Mesenchymal stem cell (in vitro differentiated cells and primary cell): ENCODE results near the gene DIPK2A.

Source experiments
- DNase-seq: peaks from one replicate; pipeline ENCODE4 v3.0.0-alpha.2; 2013
- H2AFZ ChIP-seq: one replicate; pipeline ENCODE4 v1.6.1; 2013; ENCODE audit warnings: low read depth, mild to moderate bottlenecking, control low read depth, inconsistent platforms, low read length, moderate library complexity
- H2AK5ac ChIP-seq: 2 replicates; pipeline ENCODE4 v1.6.1; 2013; ENCODE audit warnings: low read length, moderate library complexity, mild to moderate bottlenecking, inconsistent platforms; ENCODE audit not compliant: severe bottlenecking
- H2BK120ac ChIP-seq: one replicate; pipeline ENCODE4 v1.6.1; 2013; ENCODE audit warnings: low read depth, mild to moderate bottlenecking, inconsistent platforms, low read length, moderate library complexity
- H2BK12ac ChIP-seq, 2 experiments: one replicate each; pipeline ENCODE4 v1.6.1; 2013; ENCODE audit warnings: inconsistent platforms in 2 of 2, low read length in 2 of 2, mild to moderate bottlenecking in 2 of 2, moderate library complexity in 2 of 2, control low read depth in 1 of 2
- H2BK15ac ChIP-seq: one replicate; pipeline ENCODE4 v1.6.1; 2013; ENCODE audit warnings: mild to moderate bottlenecking, low read depth, inconsistent platforms; ENCODE audit not compliant: poor library complexity, severe bottlenecking
- H2BK5ac ChIP-seq: 2 replicates; pipeline ENCODE4 v1.6.1; 2013; ENCODE audit warnings: low read depth, mild to moderate bottlenecking, low read length, control low read depth, inconsistent platforms; ENCODE audit not compliant: poor library complexity, severe bottlenecking
- H3K14ac ChIP-seq, 2 experiments: one replicate each; pipeline ENCODE4 v1.6.1; 2013; ENCODE audit warnings: inconsistent platforms in 2 of 2, low read length in 2 of 2, control low read depth in 1 of 2, mild to moderate bottlenecking in 1 of 2, moderate library complexity in 1 of 2
- H3K18ac ChIP-seq, 2 experiments: one replicate each; pipeline ENCODE4 v1.6.1; 2013; ENCODE audit warnings: inconsistent platforms in 2 of 2, low read length in 2 of 2, control low read depth in 1 of 2, low read depth in 1 of 2, mild to moderate bottlenecking in 1 of 2
- H3K23ac ChIP-seq, 2 experiments: one replicate each; pipeline ENCODE4 v1.6.1; 2013; ENCODE audit warnings: inconsistent platforms in 2 of 2, low read length in 2 of 2, mild to moderate bottlenecking in 2 of 2, moderate library complexity in 2 of 2, control low read depth in 1 of 2
- H3K27ac ChIP-seq: 2 replicates; pipeline ENCODE4 v1.5.1; 2013; ENCODE audit warnings: mild to moderate bottlenecking, moderate library complexity, low read length, control low read depth, inconsistent platforms; ENCODE audit not compliant: poor library complexity, severe bottlenecking
- H3K27me3 ChIP-seq, 2 experiments: 2 replicates each; pipeline versions ENCODE4 v1.6.1 to v1.7.0; 2013; ENCODE audit warnings: low read length in 2 of 2, mild to moderate bottlenecking in 2 of 2, moderate library complexity in 2 of 2, control low read depth in 1 of 2, inconsistent platforms in 1 of 2; ENCODE audit not compliant: control insufficient read depth in 1 of 2, insufficient read depth in 1 of 2
- H3K36me3 ChIP-seq, 2 experiments: 2 replicates each; pipeline versions ENCODE4 v1.6.1 to v1.7.0; 2013; ENCODE audit warnings: low read length in 2 of 2, control low read depth in 1 of 2, inconsistent platforms in 1 of 2, low read depth in 1 of 2, mild to moderate bottlenecking in 1 of 2; ENCODE audit not compliant: insufficient read depth in 2 of 2, control insufficient read depth in 1 of 2
- H3K4ac ChIP-seq, 2 experiments: one replicate each; pipeline ENCODE4 v1.6.1; 2013; ENCODE audit warnings: inconsistent platforms in 2 of 2, low read length in 2 of 2, mild to moderate bottlenecking in 2 of 2, moderate library complexity in 2 of 2, control low read depth in 1 of 2, low read depth in 1 of 2
- H3K4me1 ChIP-seq: 2 replicates; pipeline ENCODE4 v1.6.1; 2013; ENCODE audit warnings: low read depth, low read length, control low read depth; ENCODE audit not compliant: control insufficient read depth, insufficient read depth
- H3K4me2 ChIP-seq: 2 replicates; pipeline ENCODE4 v1.6.1; 2013; ENCODE audit warnings: low read length, mild to moderate bottlenecking, inconsistent platforms; ENCODE audit not compliant: poor library complexity, severe bottlenecking
- H3K4me3 ChIP-seq, 2 experiments: 2 replicates each; pipeline versions ENCODE4 v1.5.1 to v1.7.0; 2013; ENCODE audit warnings: low read length in 2 of 2, mild to moderate bottlenecking in 2 of 2, control low read depth in 1 of 2, low read depth in 1 of 2; ENCODE audit not compliant: insufficient read depth in 1 of 2
- H3K79me1 ChIP-seq: replicated peaks from 2 replicates; pipeline ENCODE4 v1.6.1; 2013; ENCODE audit warnings: mild to moderate bottlenecking, control low read depth, low read length, inconsistent platforms; ENCODE audit not compliant: poor library complexity, severe bottlenecking
- H3K9ac ChIP-seq: 2 replicates; pipeline ENCODE4 v1.7.0; 2013; ENCODE audit warnings: mild to moderate bottlenecking, low read length, moderate library complexity
- H3K9me3 ChIP-seq: 2 replicates; pipeline ENCODE4 v1.7.0; 2013; ENCODE audit warnings: mild to moderate bottlenecking, low read length; ENCODE audit not compliant: control insufficient read depth
- H4K8ac ChIP-seq: one replicate; pipeline ENCODE4 v1.6.1; 2013; ENCODE audit warnings: inconsistent platforms, mild to moderate bottlenecking, low read length, moderate library complexity
- H4K91ac ChIP-seq: one replicate; pipeline ENCODE4 v1.6.1; 2013; ENCODE audit warnings: mild to moderate bottlenecking, low read length, inconsistent platforms
- WGBS: methylation state at CpG from one replicate; pipeline ENCODE4 v1.1.7; 2013; ENCODE audit warnings: mixed read lengths; 5-methylcytosine and 5-hydroxymethylcytosine counted together

DIPK2A gene

GRCh38 chr3:143973259-143974021 is 1.8 kb downstream of the DIPK2A start:
- H2BK5ac ChIP-seq, result no peak overlapping the region
- H3K9me3 ChIP-seq, result no peaks in the 10 kb centered on the region
- H3K23ac ChIP-seq, result peak overlapping the region in 1 of 2 experiments; percentile 64
- under 1% methylated on average over 27 of the region's 28 CpGs for WGBS
- H3K4me1 ChIP-seq, result peaks cover 3% of the 10 kb centered on the region
- H3K18ac ChIP-seq, result peak overlapping the region; percentile 75 to 94
- peak overlapping the region; percentile 73 for H2BK120ac ChIP-seq
- peak overlapping the region in 1 of 2 experiments; percentile 95 for H3K14ac ChIP-seq
- H3K4me2 ChIP-seq, result peak overlapping the region; percentile 88
- no peaks in the 10 kb centered on the region for H3K36me3 ChIP-seq
- H3K27ac ChIP-seq, result peak overlapping the region; percentile 59
- peak overlapping the region; percentile 67 to 91 for H3K4me3 ChIP-seq
- H4K91ac ChIP-seq, result no peak overlapping the region
- peaks cover 5% of the 10 kb centered on the region for H3K79me1 ChIP-seq
- H3K4ac ChIP-seq, result peak overlapping the region in 1 of 2 experiments; percentile 90
- peak overlapping the region; percentile 71 for H4K8ac ChIP-seq
- peak; percentile 83 for DNase-seq
- H2BK12ac ChIP-seq, result peak overlapping the region in 1 of 2 experiments; percentile 63
- H2AK5ac ChIP-seq, result no peak overlapping the region
- no peaks in the 10 kb centered on the region for H3K27me3 ChIP-seq
- H3K9ac ChIP-seq, result peak overlapping the region; percentile 95
- peak overlapping the region; percentile 29 for H2AFZ ChIP-seq
- peak overlapping the region; percentile 63 for H2BK15ac ChIP-seq

- Histone ChIP-seq H3K4me2 (no peak overlapping the region), H3K14ac (no peak overlapping the region), H3K36me3 (no peaks in the 10 kb centered on the region), H3K27ac (no peak overlapping the region), H2BK5ac (no peak overlapping the region), H3K79me1 (peaks cover 6% of the 10 kb centered on the region), H2BK15ac (no peak overlapping the region), H3K23ac (no peak overlapping the region), H3K9me3 (no peaks in the 10 kb centered on the region), H3K27me3 (no peaks in the 10 kb centered on the region), H2AFZ (no peak overlapping the region), H3K4me3 (peak overlapping the region in 1 of 2 experiments; percentile 91), H4K91ac (no peak overlapping the region), H2BK120ac (no peak overlapping the region), H3K9ac (peak overlapping the region; percentile 95), H4K8ac (no peak overlapping the region), H3K4me1 (peaks cover 3% of the 10 kb centered on the region), H2BK12ac (no peak overlapping the region), H3K4ac (no peak overlapping the region), H3K18ac (no peak overlapping the region), H2AK5ac (no peak overlapping the region)
- WGBS, result 49% methylated on average over 2 of the region's 6 CpGs
- DNase-seq, result peak; percentile 43
Observed at GRCh38 chr3:143974271-143975238, 2.9 kb downstream of the DIPK2A start.

GRCh38 chr3:143975554-143976152 is 4.0 kb downstream of the DIPK2A start:
- H3K36me3 ChIP-seq, result no peaks in the 10 kb centered on the region
- peaks cover 3% of the 10 kb centered on the region for H3K4me1 ChIP-seq
- peak overlapping the region in 1 of 2 experiments; percentile 91 for H3K4me3 ChIP-seq
- no peak overlapping the region for H2BK5ac ChIP-seq
- H3K9ac ChIP-seq, result peak overlapping the region; percentile 95
- H3K14ac ChIP-seq, result no peak overlapping the region
- H3K27me3 ChIP-seq, result no peaks in the 10 kb centered on the region
- H3K4me2 ChIP-seq, result no peak overlapping the region
- DNase-seq, result peak; percentile 69
- no peak overlapping the region for H4K8ac ChIP-seq
- WGBS, result no CpG with 5 or more reads among the region's 3 CpGs
- no peak overlapping the region for H4K91ac ChIP-seq
- H2BK15ac ChIP-seq, result no peak overlapping the region
- no peak overlapping the region for H2AFZ ChIP-seq
- H3K9me3 ChIP-seq, result no peaks in the 10 kb centered on the region
- no peak overlapping the region for H3K18ac ChIP-seq
- no peak overlapping the region for H2BK12ac ChIP-seq
- no peak overlapping the region for H3K23ac ChIP-seq
- peaks cover 6% of the 10 kb centered on the region for H3K79me1 ChIP-seq
- H3K4ac ChIP-seq, result no peak overlapping the region
- H2AK5ac ChIP-seq, result no peak overlapping the region
- no peak overlapping the region for H2BK120ac ChIP-seq
- no peak overlapping the region for H3K27ac ChIP-seq
